TTC549 (cell line): ENCODE data around the gene MCF2L2.
"Not testable (repeated sequence)": the region's sequence is repeated elsewhere in the genome, so short reads cannot be mapped to it uniquely, and the experiment has no call there.

ENCODE experiments used
- FAIRE-seq: peaks from 2 replicates; lab custom pipeline; 2012; peaks lifted over from hg19 to GRCh38; lab: Jason Lieb, UNC

Gene MCF2L2

DNA sequence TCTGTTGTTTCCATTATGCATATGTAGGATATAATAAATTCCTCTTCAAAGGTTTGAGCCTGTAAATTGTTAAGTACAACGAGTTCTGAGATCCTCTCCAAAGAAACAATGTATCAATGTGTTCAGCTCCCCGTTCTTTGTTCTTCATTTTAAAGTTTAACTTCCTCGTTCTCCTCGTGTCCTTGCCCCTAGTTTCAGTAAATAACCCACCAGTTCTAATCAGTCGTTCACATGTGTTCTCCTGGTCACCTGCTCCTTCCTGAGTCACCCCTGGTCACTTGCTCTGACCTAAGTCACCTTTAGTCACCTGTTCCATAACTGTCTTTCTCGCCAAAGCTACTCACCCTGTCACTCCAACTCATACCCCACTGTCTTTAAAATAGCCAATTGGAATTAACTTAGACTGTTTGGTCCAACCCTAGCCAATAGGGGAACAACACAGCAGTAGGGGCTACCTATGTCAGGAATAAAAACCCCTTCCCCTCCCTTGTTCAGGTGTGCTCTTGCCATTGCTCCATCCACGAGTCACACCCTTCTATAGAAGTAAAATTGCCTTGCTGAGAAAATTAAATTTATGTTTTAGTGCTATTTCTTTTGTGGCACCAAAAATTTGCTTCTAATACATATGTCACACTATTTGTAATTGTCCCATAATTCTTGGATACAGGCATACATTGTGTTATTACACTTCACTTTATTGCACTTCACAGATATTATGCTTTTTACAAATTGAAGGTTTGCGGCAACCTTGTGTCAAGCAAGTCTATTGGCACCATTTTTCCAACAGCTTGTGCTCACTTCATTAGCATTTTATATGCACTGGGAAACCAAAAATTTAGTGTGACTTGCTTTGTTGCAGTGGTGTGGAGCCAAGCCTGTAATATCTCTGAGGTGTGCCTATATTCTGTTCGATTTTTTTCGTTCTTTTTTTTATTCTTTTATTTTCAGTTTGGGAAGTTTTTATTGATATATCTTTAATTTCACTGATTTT is 15.3 kb upstream of the MCF2L2 start:
- FAIRE-seq = no peak

DNA sequence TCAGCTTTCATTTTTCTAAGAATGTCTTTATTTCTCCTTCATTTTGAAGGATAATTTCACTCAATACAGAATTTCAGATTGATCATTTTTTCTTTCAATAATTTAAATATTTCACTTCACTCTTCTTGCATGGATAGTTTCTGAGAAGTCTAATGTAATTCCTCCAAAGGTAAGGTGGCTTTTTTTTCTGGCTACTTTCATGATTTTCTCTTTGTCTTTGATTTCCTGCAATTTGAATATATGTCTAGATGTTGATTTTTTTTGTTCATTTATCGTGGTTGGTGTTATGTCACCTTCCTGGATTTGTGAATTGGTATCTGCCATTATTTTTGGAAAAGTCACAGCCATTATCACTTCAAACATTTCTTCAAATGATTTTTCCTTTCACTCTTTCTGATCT is 14.6 kb upstream of the MCF2L2 start:
- no peak for FAIRE-seq

DNA sequence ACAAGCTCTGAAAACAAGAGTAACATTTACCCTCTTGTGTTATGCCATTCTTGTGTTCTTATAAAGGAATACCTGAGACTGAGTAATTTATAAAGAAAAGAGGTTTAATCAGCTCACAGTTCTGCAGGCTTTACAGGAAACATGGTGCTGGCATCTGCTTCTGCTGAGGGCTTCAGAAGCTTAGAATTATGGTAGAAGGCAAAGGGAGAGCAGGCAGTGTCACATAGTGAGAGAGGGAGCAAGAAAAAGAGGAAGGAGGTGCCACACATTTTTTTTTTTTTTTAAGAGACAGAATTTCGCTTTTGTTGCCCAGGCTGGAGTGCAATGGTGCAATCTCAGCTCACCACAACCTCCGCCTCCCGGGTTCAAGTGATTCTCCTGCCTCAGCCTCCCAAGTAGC is 12.1 kb upstream of the MCF2L2 start:
- FAIRE-seq = not testable (repeated sequence)

DNA sequence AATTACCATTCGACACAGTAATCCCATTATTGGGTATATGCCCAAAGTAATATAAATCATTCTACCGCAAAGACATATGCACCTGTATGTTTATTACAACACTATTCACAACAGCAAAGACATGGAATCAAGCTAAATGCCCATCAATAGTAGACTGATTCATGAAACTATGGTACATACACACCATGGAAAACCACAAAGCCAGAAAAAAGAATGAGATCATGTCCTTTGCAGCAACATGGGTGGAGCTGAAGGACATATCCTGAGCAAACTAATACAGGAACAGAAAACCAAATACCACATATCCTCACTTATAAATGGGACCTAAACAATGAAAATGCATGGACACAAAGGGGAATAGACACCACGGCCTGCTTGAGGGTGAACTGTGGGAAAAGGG is 11.1 kb upstream of the MCF2L2 start:
- no peak for FAIRE-seq

DNA sequence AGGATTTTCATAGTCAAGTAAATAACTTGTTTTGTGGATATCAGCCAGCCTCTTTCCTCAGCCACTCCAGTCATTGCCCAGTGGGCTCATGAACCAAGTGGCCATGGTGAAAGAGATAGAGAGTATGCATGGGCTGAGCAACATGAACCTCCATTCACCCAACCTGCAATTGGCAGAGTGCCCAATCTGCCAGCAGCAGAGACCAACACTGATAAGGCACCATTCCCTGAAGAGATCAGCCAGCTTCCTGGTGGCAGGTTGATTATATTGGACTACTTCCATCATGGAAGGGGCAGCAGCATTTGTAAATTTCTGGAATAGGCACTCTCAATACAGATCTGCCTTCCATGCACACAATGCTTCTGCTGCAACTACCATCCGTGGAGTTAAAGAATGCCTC is 10.3 kb upstream of the MCF2L2 start:
- no peak for FAIRE-seq

DNA sequence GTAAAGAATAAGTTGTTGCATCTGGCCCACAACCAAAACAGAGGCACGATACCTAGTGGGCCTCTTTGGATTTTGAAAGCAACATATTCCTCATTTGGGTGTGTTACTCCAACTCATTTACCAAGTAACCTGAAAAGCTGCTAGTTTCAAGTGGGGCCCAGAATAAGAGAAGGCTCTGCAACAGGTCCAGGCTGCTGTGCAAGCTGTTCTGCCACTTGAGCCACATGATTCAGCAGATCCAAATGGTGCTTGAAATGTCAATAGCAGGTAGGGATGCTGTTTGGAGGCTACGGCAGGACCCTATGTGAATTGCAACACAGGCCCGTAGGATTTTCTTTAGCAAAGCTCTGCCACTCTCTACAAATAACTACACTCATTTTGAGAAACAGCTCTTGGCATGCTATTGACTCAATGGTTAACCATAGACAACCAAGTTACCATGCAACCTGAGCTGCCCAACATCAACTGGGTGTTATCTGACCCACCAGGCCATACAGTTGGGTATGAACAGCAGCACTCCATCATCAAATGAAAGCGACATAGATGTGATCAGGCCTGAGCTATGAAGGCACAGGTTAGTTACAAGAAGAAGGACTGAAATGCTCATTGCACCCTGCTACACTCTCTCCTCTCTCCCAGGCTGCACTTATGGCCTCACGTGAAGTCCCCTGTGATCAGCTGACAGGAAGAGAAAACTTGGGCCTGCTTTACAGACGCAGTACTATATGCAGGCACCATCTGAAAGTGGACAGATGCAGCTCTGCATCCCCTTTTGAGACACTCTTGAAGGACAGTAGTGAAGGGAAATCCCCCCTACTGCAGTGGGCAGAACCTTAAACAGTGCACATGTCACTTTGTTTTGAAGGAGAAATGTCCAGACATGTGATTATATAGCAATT is 9.5 kb upstream of the MCF2L2 start:
- FAIRE-seq = no peak

DNA sequence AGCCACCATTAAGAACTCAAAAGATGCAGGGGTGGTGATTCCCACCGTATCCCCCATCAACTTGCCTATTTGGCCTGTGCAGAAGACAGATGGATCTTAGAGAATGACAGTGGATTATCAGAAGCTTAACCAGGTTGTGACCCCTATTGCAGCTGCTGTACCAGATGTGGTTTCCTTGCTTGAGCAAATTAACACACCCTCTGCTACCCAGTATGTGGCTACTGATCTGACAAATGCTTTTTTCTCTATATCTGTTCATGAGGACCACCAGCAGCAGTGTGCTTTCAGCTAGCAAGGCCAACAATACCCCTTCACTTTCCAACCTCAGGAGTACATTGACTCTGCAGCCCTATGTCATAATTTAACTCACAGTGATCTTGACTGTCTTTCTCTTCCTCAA is 8.6 kb upstream of the MCF2L2 start:
- FAIRE-seq = no peak

DNA sequence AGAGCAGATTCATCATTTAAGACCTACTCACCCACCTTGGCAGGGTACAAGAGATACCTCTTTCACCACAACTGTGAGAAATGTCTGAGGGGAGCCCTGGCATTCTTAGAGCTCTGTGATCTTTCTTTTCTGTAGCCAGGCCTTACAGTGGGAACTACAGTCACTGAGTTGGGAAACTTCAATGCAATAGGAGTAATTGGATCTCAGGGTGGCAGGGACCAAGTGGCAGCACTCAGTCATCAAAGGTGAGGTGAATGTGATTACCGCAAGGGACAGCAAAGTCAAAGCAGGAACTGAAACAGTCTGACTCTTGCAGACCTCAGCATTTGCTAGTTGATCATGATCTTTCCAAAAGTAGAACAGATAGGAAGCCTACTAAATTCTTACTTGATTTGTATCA is 7.2 kb upstream of the MCF2L2 start:
- no peak for FAIRE-seq

DNA sequence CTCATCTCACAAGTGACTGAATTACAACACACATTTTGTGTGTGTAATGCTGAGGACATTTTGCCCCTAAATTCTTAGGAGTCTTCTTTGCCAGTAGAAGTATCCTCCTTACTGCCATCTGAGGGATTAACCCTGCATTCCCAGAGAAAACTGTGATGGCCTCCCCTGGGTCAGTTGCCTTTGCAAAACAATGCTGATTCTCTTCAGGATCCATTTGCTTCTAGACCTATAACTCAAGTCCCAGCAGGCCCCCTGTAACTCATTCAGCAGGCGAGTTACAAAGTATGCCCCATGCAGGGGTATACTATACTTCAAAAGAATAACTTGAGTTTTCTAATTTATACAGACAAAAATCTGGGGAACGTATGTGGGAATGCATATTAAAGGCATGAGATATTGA is 6.6 kb upstream of the MCF2L2 start:
- FAIRE-seq = no peak

DNA sequence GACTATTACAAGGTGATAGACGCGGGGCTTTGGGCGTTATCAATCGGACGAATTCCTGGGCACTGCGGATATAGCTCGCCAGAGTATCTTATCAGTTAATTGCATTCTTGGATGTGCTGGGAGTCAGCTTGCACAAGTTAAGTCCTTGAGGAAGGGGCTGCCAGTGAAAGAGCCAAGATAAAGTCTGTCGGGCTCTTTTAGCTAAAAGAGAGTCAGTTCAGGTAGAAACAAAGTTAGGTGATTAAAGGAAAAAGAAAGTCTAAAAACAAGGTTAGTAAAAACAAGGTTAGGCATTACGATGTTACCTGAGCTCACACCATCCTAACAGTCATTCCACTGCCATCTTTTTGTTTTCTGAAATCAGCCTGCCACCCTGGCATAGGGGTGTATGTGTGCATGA is 6.1 kb upstream of the MCF2L2 start:
- FAIRE-seq = no peak

DNA sequence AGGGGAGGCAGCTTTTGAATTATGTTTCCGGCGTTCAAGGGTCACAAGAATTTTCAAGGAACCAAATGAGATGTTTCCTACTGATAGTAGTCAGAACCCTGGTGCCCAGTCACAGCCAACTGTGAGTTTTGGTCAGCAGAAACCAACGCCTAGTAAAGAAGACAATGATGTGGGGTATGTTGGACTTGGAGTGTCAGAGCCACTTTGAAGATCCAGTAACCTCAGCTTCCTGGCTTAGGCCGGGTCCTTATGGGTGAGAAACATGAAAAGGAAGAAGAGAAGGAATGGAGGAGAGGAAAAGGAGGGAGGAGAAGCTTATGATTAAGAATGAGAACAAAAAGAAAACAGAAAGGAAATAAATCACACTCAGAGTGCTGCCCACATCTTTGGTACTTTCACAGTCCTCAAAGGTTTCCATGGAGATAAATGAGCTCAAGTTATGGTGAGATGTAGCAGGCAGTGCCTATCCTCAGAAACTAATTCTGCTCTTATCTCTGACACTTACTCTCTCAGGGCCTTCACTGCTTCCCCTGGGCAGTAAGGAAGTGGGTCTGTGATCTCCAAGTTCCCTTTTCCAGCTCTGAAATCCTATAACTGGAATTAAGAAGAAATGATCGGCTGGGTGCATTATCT is 2.0 kb upstream of the MCF2L2 start:
- no peak for FAIRE-seq

DNA sequence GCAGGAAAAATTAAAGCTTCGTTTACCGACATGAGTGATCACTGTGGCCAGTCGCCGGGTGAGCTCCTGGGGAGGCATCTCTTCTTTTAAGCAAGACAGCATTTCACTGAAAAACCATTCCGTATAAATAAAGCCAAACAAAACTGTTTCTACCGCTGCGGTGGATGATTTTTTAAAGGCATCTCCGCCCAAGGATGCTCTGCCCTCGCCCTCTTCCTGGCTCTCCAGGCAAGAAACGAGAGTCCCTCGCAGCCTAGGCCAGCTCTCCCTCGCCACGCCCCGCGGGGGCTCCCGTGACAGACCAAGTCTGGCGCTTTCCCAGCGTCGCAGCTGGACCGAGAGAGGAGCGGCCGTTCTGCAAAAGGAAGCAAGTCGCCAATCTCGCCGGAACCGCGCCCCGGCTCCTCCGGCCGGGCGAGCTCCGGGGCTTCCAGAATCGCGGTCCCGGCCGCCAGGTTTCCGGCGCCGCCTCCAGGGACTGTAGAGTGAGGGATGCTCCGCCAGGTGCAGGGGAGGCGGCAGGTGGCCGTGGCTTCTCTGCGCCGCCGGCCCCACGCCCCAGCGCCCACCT is 458 bp downstream of the MCF2L2 start:
- no peak for FAIRE-seq

DNA sequence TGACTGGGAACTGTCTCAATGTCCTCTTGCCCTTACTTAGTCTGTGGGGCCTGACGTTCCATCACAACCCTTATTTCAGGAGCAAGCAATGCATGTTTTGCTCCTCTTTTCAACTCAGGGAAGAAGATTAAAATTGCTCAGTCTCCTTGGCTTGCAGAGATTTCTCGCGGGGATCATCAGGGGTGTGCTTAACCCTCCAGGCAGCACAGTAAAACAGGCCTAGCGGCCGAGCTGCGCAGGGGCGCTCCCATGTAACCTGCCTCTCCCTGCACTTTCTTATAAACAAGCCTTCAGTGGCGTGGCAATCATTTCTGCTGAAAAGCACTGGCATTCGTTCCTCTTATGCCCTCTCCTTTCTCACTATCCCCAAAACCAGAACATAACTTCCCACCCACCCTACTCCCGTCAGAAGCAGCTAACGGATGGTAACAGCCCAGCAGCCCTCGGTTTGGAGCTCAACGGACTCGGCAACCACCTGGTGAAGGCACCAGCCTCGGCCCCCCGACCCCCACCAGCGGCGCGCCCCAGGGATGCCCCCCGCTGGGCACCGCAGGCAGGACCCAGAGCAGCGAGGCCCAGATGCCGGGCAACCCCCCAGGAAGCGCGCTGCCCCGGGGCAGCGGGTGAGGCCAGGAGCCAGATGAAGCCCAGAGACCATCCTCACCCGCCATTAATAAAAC is 1.1 kb downstream of the MCF2L2 start:
- FAIRE-seq = no peak

DNA sequence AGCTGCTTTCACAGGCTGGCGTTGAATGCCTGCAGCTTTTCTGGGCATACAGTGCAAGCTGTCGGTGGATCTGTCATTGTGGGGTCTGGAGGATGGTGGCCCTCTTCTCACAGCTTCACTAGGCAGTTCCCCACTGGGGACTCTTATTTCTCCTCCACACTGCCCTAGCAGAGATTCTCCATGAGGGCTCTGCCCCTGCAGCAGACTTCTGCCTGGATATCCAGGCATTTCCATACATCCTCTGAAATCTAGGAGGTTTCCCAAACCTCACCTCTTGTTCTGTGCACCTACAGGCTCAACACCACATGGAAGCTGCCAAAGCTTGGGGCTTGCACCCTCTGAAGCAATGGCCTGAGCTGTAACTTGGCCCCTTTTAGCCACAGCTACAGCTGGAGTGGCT is 9.6 kb downstream of the MCF2L2 start:
- not testable (repeated sequence) for FAIRE-seq

DNA sequence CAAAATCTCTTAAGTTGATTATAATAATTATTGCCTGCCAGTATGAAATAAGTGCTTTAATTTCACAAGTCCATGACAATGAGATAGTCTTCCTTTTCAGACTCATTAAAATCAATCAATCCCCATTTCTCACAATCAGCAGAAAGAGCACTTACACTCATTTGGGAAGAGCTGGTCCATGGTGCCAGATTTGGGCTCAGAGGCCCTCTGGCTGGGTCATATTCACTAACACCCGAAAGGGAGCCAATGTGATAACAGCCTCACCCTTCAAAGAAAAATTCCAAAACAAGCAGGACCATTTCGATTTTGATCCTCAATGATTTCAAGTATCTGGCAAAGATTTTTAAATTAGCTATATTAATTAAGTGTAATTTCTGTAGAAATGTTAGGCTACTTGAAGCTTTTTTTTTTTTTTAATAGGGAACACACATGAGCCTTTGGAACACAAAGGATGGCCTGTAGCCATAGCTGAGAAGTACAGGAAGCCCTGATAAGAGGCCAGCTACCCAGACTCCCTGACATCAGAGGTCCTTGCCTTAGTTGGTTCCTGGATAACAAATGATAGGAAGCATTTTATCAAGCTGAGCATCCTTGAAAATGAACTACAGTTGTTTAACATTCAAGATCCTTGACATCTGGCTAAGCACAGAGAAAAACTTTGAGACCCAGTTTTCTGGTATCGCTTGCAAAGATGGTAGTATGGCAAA is 17.1 kb downstream of the MCF2L2 start:
- FAIRE-seq = no peak

DNA sequence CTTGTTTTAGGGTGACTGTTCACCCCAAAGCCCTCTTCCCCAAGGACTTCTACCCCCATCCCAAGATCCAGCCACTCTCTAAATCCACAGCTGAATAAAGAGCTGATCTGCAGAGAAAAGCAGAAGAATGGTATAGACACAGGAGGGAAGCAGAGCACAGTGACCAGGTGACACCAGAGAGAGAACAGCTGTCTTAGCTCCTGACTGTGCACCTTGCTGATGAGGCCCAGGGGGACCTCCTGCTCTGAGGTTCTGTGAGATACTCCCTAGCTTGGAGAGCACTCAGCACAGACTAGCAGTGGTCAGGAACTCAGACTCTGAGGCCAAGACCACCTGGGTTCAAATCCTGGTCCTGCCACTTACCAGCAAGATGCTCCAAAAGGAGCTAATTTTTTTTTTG is 17.7 kb downstream of the MCF2L2 start:
- no peak for FAIRE-seq

DNA sequence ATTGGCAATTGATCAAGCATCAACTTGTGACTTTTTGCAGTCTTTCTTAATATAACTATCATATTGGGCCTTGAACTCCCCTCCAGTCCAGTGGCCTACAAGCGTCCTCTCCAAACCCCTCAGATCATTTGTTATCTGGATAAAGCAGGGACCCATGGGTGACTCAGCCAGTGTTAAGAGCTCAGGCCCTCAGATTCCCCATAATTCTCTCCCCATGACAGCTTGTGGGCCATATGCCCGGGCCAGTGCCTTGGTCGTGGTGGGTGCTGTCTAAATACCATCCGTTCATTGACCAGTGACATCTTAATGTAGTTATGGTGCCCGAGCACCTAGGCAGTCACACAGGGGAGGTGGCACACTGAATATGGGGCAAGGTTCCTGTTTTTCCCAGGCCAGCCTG is 18.1 kb downstream of the MCF2L2 start:
- FAIRE-seq = no peak

DNA sequence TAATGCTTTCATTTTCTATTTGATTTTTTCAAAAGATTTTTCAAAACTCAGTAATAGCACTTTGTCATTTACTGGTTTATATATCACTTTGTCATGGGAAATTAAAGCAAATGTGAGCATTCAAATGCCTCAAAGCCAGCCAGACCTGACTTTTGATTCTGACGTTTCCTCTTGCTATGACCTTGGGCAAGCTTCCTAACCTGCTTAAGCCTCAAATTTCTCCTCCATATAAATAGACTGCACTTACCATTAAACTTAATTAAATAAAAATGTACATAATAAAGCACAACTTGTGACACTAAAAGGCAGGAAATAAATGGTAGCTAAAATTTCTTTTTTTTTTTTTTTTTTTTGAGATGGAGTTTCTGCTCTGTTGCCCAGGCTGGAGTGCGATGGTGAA is 19.2 kb downstream of the MCF2L2 start:
- no peak for FAIRE-seq

DNA sequence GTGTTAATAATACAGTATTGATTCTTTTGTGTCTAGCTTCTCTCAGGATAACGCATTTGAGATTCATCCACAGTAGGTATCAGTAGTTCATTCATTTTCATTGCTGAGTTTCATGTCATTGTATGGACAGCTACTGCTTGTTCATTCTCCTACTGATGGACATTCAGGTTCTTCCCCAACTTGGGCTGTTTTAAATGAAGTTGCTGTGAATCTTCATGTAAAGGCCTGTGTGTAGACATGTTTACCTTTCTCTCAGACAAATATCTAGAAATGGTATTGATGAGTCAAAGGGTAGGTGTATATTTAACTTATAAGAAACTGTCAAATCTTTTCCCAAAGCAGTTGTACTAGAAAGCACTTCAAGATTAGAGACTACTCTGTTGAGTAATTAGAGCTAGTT is 26.7 kb downstream of the MCF2L2 start:
- FAIRE-seq = no peak

DNA sequence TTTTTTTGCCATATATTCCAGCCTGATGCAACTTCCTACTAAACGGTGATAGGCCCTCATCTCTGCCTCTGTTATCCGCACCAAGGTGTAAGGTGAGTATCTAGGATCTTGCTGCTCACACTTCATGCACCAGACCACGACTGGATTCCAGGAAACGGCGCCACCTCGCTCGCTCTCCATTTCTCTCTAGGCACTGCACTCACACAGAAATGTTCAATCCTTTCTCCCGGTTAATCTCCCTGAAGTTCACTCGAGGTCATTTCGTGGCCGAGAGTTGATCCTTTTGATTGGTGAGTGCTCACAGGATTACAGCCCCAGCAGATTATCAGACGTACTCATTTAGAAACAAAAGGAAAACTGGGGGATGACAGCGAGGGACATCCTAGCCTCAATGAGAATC is 28.1 kb downstream of the MCF2L2 start:
- FAIRE-seq = no peak
